K562 (cell line): ENCODE data around the gene APC2. TPM values are rescaled to one million over a fixed set of nuclear protein-coding genes. Genes with fewer than 3 reads are reported as not detected.
A peak's percentile ranks its signal among the peaks of the same experiment; 100 is the strongest.

ENCODE experiments used
- ATAC-seq: fragments of 200-7000 bp; cut with Tn5 transposase; 3 replicates; pipeline ENCODE4 v1.9.1; 2020; ENCODE audit warnings: moderate library complexity
- BruUV-seq: library from RNA; stranded (reverse); fragments of 400-500 nt; replicated peaks from 2 replicates; lab custom pipeline; 2021; lab: Mats Ljungman, UMichigan
- CTCF ChIA-PET: fragments of 300-600 bp; formaldehyde crosslinking; extraction: SDS; loops from one replicate; lab custom pipeline; 2021; ENCODE audit warnings: low intra/inter-chr PET ratio; lab: Yijun Ruan, JAX
- POLR2A ChIA-PET: fragments of 300-600, 350-650 bp; sonication (Branson Sonifier 250); formaldehyde crosslinking; extraction: SDS; loops from one replicate; lab custom pipeline; 2021; ENCODE audit warnings: antibody characterized with exemption, inconsistent platforms; lab: Yijun Ruan, JAX
- DNase-seq, 4 experiments: peaks; one replicate each; pipeline versions ENCODE4 v3.0.0 to v3.0.0-alpha.2; 2011 to 2018; ENCODE audit warnings: low spot score in 3 of 4, mixed read lengths in 3 of 4; ENCODE audit errors: extremely low read depth in 1 of 4
- FAIRE-seq: peaks from 2 replicates; lab custom pipeline; 2011; peaks lifted over from hg19 to GRCh38; lab: Jason Lieb, UNC
- H2AFZ ChIP-seq: 2 replicates; pipeline ENCODE4 v1.6.0; 2011; ENCODE audit warnings: low read depth, low read length, control low read depth, inconsistent platforms
- H3K27ac ChIP-seq: fragments of 200-600 bp; 3 replicates; pipeline ENCODE4 v1.8.0; 2011; ENCODE audit warnings: low read depth, mild to moderate bottlenecking, control low read depth, inconsistent platforms, low read length, moderate library complexity, mixed read lengths; ENCODE audit errors: extremely low read depth
- H3K27me3 ChIP-seq, 2 experiments: fragments of 300-600 bp in 1 of 2; 2 replicates in 1 of 2; 3 replicates in 1 of 2; pipeline versions ENCODE4 v1.6.0 to v1.8.0; 2011; ENCODE audit warnings: inconsistent platforms in 2 of 2, low read length in 2 of 2, mild to moderate bottlenecking in 1 of 2, mixed read lengths in 1 of 2, moderate library complexity in 1 of 2; ENCODE audit not compliant: control insufficient read depth in 2 of 2, insufficient read depth in 2 of 2
- H3K36me3 ChIP-seq: fragments of 300-600 bp; 3 replicates; pipeline ENCODE4 v1.8.0; 2011; ENCODE audit warnings: mild to moderate bottlenecking, low read length, inconsistent platforms; ENCODE audit not compliant: control insufficient read depth, insufficient read depth
- H3K4me1 ChIP-seq, 2 experiments: fragments of 200-600 bp in 1 of 2; replicated peaks in 1 of 2; 2 replicates in 1 of 2; 3 replicates in 1 of 2; pipeline versions ENCODE4 v1.5.1 to v1.8.0; 2011; ENCODE audit warnings: inconsistent platforms in 2 of 2, low read length in 2 of 2, mild to moderate bottlenecking in 1 of 2, mixed read lengths in 1 of 2, moderate library complexity in 1 of 2; ENCODE audit not compliant: control insufficient read depth in 2 of 2, insufficient read depth in 2 of 2
- H3K4me2 ChIP-seq: 2 replicates; pipeline ENCODE4 v1.6.1; 2011; ENCODE audit warnings: low read length, control low read depth, inconsistent platforms, mixed read lengths; ENCODE audit not compliant: insufficient read depth
- H3K4me3 ChIP-seq: fragments of 200-600 bp; sonication (generic), shearing (Covaris generic); 2 replicates; pipeline ENCODE4 v1.5.1; 2016; ENCODE audit warnings: control low read depth, inconsistent platforms
- H3K79me2 ChIP-seq: fragments of 200-600 bp; 3 replicates; pipeline ENCODE4 v1.8.0; 2011; ENCODE audit warnings: low read length, inconsistent platforms; ENCODE audit not compliant: control insufficient read depth, insufficient read depth
- H3K9ac ChIP-seq, 2 experiments: 2 replicates each; pipeline versions ENCODE4 v1.6.0 to v1.6.1; 2011; ENCODE audit warnings: low read depth in 2 of 2, low read length in 2 of 2, control low read depth in 1 of 2, inconsistent platforms in 1 of 2, mild to moderate bottlenecking in 1 of 2, mixed read lengths in 1 of 2; ENCODE audit not compliant: insufficient read depth in 1 of 2
- H3K9me1 ChIP-seq: one replicate; pipeline ENCODE4 v1.6.0; 2011; ENCODE audit warnings: inconsistent platforms, mild to moderate bottlenecking, low read length, moderate library complexity; ENCODE audit not compliant: control insufficient read depth, insufficient read depth
- H3K9me3 ChIP-seq: replicated peaks from 2 replicates; pipeline ENCODE4 v1.5.1; 2011; ENCODE audit warnings: low read depth, low read length, inconsistent platforms; ENCODE audit not compliant: control insufficient read depth, insufficient read depth
- H4K20me1 ChIP-seq: replicated peaks from 2 replicates; pipeline ENCODE4 v1.6.1; 2011; ENCODE audit warnings: low read length, inconsistent platforms, mixed read lengths; ENCODE audit not compliant: control insufficient read depth, insufficient read depth
- CHD4 ChIP-seq: fragments of 200-600 bp; sonication (generic); IDR thresholded peaks from 3 replicates; pipeline ENCODE4 v1.6.1; 2012; ENCODE audit warnings: low read depth, mild to moderate bottlenecking, mixed read lengths, low read length, inconsistent platforms; ENCODE audit not compliant: insufficient read depth, insufficient replicate concordance, poor library complexity, severe bottlenecking
- E2F4 ChIP-seq: sonication (generic); formaldehyde crosslinking; IDR thresholded peaks from 2 replicates; pipeline ENCODE4 v1.8.0; 2022; ENCODE audit warnings: mild to moderate bottlenecking, low read depth, missing genetic modification reagents
- HCFC1 ChIP-seq: IDR thresholded peaks from 2 replicates; pipeline ENCODE4 v1.6.1; 2012; ENCODE audit warnings: low read depth, low read length, improper control_type of control experiment
- MAZ ChIP-seq, 2 experiments: fragments of 450-650 bp in 1 of 2; sonication (generic) in 1 of 2; formaldehyde crosslinking; IDR thresholded peaks in 1 of 2; conservative IDR thresholded peaks in 1 of 2; 2 replicates each; pipeline versions ENCODE4 v1.4.0 to v1.5.0; 2020; ENCODE audit warnings: mild to moderate bottlenecking in 1 of 2, missing genetic modification reagents in 1 of 2
- PREB ChIP-seq: sonication (generic); formaldehyde crosslinking; IDR thresholded peaks from 2 replicates; pipeline ENCODE4 v1.8.1; 2023; ENCODE audit warnings: mild to moderate bottlenecking, missing genetic modification reagents
- SIX5 ChIP-seq, 2 experiments: IDR thresholded peaks; 2 replicates each; pipeline ENCODE4 v1.6.1; 2011; ENCODE audit warnings: low read length in 2 of 2, borderline replicate concordance in 1 of 2, low read depth in 1 of 2, mild to moderate bottlenecking in 1 of 2, moderate library complexity in 1 of 2; ENCODE audit not compliant: insufficient read depth in 1 of 2
- SMARCA5 ChIP-seq: fragments of 450-650 bp; IDR thresholded peaks from 2 replicates; pipeline ENCODE4 v1.6.1; 2016
- SPI1 ChIP-seq: IDR thresholded peaks from 2 replicates; pipeline ENCODE4 v1.6.1; 2011; ENCODE audit warnings: low read depth, low read length, control low read depth, borderline replicate concordance
- THRB ChIP-seq: fragments of 450-650 bp; formaldehyde crosslinking; conservative IDR thresholded peaks from 2 replicates; pipeline ENCODE4 v1.4.0; 2022; ENCODE audit warnings: mild to moderate bottlenecking, missing genetic modification characterization
- XRCC5 ChIP-seq: fragments of 200-400 bp; formaldehyde crosslinking; IDR thresholded peaks from 2 replicates; pipeline ENCODE4 v1.6.1; 2017; ENCODE audit warnings: low read depth, mild to moderate bottlenecking, low read length
- ZBTB17 ChIP-seq: fragments of 450-650 bp; formaldehyde crosslinking; IDR thresholded peaks from 2 replicates; pipeline ENCODE4 v1.4.0; 2020; ENCODE audit warnings: mild to moderate bottlenecking
- ZNF57 ChIP-seq: fragments of 450-650 bp; formaldehyde crosslinking; IDR thresholded peaks from 2 replicates; pipeline ENCODE4 v1.4.0; 2020; ENCODE audit warnings: mild to moderate bottlenecking, moderate library complexity
- WGBS: fragments of 100-300 bp; shearing (Covaris generic); methylation state at CpG from one replicate; pipeline ENCODE4 v1.1.6; 2016; ENCODE audit warnings: low coverage, mixed read lengths; ENCODE audit not compliant: insufficient coverage; ENCODE audit errors: missing lambda C conversion rate; 5-methylcytosine and 5-hydroxymethylcytosine counted together
- in situ Hi-C: fragments of 300-500 bp; cut with MboI; formaldehyde crosslinking; loops from 4 replicates; pipeline ENCODE4 v1.15.0; 2018; ENCODE audit warnings: inconsistent platforms, mixed read lengths
- intact Hi-C: fragments of 100-400 bp; cut with micrococcal nuclease; formaldehyde crosslinking; loops from 2 replicates; pipeline ENCODE4 v1.14.2; 2022
- polyA plus RNA-seq, 8 experiments: library from polyadenylated mRNA; depleted of rRNA in 4 of 8; stranded (reverse) in 5 of 8; unstranded in 3 of 8; fragments of >200 nt; fragmentation: Nextera tagmentation in 2 of 8; fragmentation: Illumina TruSeq in 1 of 8; extraction: Ambion mirVana in 2 of 8; extraction: Trizol in 1 of 8; gene quantifications; 2 replicates each; pipeline versions ENCODE4 v1.2.1 to v1.2.3, GENCODE V29; 2011 to 2014; ENCODE audit warnings: inconsistent platforms in 1 of 8, missing spikeins in 1 of 8
- total RNA-seq, 7 experiments: library from RNA; depleted of rRNA in 6 of 7; stranded (reverse); fragments of >200 nt in 6 of 7; fragmentation: Illumina TruSeq in 2 of 7; extraction: Trizol in 2 of 7; gene quantifications; 2 replicates each; pipeline versions ENCODE4 v1.2.1 to v1.2.3, GENCODE V29; 2011 to 2021; ENCODE audit warnings: low replicate concordance in 1 of 7

APC2 gene
- total and polyA plus RNA-seq, 9 of the 15 experiments (the other 6 are each of a cell fraction or from before 2014, with no cell fraction given), result 0.01 to 0.40 (median 0.05) TPM; not detected in 3

GRCh38 chr19:1406774-1407527, 43.0 kb upstream of the APC2 start:
- H3K27ac ChIP-seq, result peak overlapping the region; percentile 79
- H3K4me1 ChIP-seq, result peaks cover 20 to 68% of the 10 kb centered on the region in 2 experiments
- H3K4me3 ChIP-seq, result peak overlapping the region; percentile 35
- DNase-seq, result peak; percentile 89 to 99 (median 93)
- WGBS, result 1% methylated on average over 47 of the region's 72 CpGs
- H3K4me2 ChIP-seq, result peak overlapping the region; percentile 78
- peak overlapping the region; percentile 73 for H2AFZ ChIP-seq
- peaks cover 17% of the 10 kb centered on the region for H3K9me1 ChIP-seq
- BruUV-seq, result TSS peak; percentile 90
- H3K36me3 ChIP-seq, result peaks cover 33% of the 10 kb centered on the region; the same call in 2 of the 3 replicates
- no peaks in the 10 kb centered on the region for H3K9me3 ChIP-seq
- CTCF ChIA-PET, result no interaction called here
- ATAC-seq, result peak; percentile 86
- peak; percentile 97 for FAIRE-seq
- in situ Hi-C loops, result no loop called here
- H3K27me3 ChIP-seq, result no peaks in the 10 kb centered on the region
- H3K79me2 ChIP-seq, result peaks cover 45% of the 10 kb centered on the region
- intact Hi-C loops, result no loop called here
- peak overlapping the region; percentile 67 to 93 for H3K9ac ChIP-seq
- POLR2A ChIA-PET, result no interaction called here
- H4K20me1 ChIP-seq, result peaks cover 35% of the 10 kb centered on the region
- peak; percentile 49 to 56; a peak in 2 of 4 replicates for TF ChIP-seq SIX5 (IDR thresholded peaks at IDR 0.05; ENCODE audit: borderline replicate concordance in 1 of 2, insufficient read depth in 1 of 2, low read depth in 1 of 2, low read length in 2 of 2)
- TF ChIP-seq E2F4 (CRISPR knock-in tag), result 0 out of 2 replicates have a peak, but pooled peaks have one; percentile 47
- 0 out of 2 replicates have a peak, but pooled peaks have one; percentile 23 for TF ChIP-seq PREB (CRISPR knock-in tag)
- TF ChIP-seq CHD4, result peak; percentile 91
- TF ChIP-seq HCFC1, result peak; percentile 93
- TF ChIP-seq MAZ (CRISPR knock-in tag; conservative IDR thresholded peaks at IDR 0.05 in 1 of 2, IDR thresholded peaks at IDR 0.05 in 1 of 2), result peak in 1 of 2 experiments; percentile 92; a peak in 3 of 4 replicates
- no peak for TF ChIP-seq XRCC5
- TF ChIP-seq SMARCA5, result peak; percentile 82; the same call in 1 of the 2 replicates
- peak; percentile 92 for TF ChIP-seq SPI1
- TF ChIP-seq ZNF57 (CRISPR knock-in tag), result no peak
- TF ChIP-seq ZBTB17, result peak; percentile 82; the same call in 1 of the 2 replicates
- TF ChIP-seq THRB (CRISPR knock-in tag), result no peak
